Nephron progenitor cell (in vitro differentiated cells): ENCODE results near the gene CRY2.

ENCODE experiments used
- DNase-seq: peaks from one replicate; pipeline ENCODE4 v3.0.0; 2021
- H3K27ac Mint-ChIP-seq: 2 replicates; pipeline ENCODE4 v1.8.0; 2021; ENCODE audit warnings: mild to moderate bottlenecking, moderate library complexity, mixed read lengths
- H3K27me3 Mint-ChIP-seq: 2 replicates; pipeline ENCODE4 v1.8.0; 2021; ENCODE audit warnings: mild to moderate bottlenecking, low read depth, mixed read lengths; ENCODE audit not compliant: poor library complexity
- H3K36me3 Mint-ChIP-seq: 2 replicates; pipeline ENCODE4 v1.8.0; 2021; ENCODE audit warnings: low read depth, mixed read lengths
- H3K4me1 Mint-ChIP-seq: 2 replicates; pipeline ENCODE4 v1.8.0; 2021; ENCODE audit warnings: mixed read lengths
- H3K4me3 Mint-ChIP-seq: 2 replicates; pipeline ENCODE4 v1.8.0; 2021; ENCODE audit warnings: mild to moderate bottlenecking, moderate library complexity, mixed read lengths
- H3K9me3 Mint-ChIP-seq: 2 replicates; pipeline ENCODE4 v1.8.0; 2021; ENCODE audit warnings: mild to moderate bottlenecking, moderate library complexity, mixed read lengths
- TF ChIP-seq, protein P1 (sequence below): fragments of 200-600 bp; sonication (generic); IDR thresholded peaks from 2 replicates; pipeline ENCODE4 v1.5.0; 2021; ENCODE audit warnings: antibody characterized with exemption

Gene CRY2

DNA sequence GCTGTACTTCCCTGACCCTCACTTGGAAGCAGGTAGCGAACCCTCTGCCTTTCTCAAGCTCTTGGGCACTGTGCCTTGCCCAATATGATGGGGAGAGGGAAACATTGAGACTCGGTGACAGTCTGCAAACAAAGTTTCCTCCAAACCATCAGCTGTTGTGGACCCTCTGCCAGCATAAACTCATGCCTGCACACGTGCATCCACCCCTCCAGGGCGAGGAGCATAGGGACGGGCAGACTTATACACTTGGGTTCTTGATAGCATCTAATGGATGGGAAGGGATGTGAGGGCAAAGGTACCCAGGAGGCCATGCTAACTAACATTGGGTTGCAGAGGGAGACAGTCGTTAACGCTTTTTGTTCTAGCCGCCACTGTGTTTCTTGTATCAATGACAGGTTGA, 29.9 kb downstream of the CRY2 start:
- Mint-ChIP-seq H3K9me3 (no peaks in the 10 kb centered on the region), H3K4me1 (peaks cover 7% of the 10 kb centered on the region), H3K4me3 (no peak overlapping the region), H3K27me3 (no peaks in the 10 kb centered on the region), H3K27ac (no peak overlapping the region), H3K36me3 (peaks cover 38% of the 10 kb centered on the region)
- no peak for DNase-seq
- TF ChIP-seq, protein P1, sequence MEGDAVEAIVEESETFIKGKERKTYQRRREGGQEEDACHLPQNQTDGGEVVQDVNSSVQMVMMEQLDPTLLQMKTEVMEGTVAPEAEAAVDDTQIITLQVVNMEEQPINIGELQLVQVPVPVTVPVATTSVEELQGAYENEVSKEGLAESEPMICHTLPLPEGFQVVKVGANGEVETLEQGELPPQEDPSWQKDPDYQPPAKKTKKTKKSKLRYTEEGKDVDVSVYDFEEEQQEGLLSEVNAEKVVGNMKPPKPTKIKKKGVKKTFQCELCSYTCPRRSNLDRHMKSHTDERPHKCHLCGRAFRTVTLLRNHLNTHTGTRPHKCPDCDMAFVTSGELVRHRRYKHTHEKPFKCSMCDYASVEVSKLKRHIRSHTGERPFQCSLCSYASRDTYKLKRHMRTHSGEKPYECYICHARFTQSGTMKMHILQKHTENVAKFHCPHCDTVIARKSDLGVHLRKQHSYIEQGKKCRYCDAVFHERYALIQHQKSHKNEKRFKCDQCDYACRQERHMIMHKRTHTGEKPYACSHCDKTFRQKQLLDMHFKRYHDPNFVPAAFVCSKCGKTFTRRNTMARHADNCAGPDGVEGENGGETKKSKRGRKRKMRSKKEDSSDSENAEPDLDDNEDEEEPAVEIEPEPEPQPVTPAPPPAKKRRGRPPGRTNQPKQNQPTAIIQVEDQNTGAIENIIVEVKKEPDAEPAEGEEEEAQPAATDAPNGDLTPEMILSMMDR = no peak

DNA sequence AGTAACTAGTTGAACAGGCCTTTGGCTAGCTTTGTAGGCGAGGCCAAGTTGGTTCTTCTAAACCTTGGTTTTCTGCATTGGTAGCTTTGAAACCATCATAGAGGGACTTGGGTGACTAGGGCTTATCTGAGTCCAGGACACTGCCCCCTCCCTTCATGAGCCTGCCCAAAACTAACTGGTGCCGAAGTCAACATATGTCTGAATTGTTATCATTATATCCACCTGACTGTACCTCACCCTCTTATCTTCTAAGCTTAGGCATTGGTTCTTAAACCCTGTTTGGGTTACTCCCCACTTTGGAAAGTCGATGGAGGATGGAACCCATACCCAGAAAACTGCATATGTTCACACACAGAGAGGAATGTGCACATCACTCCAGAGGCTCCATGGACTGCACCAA, 30.6 kb downstream of the CRY2 start:
- no peaks in the 10 kb centered on the region for H3K27me3 Mint-ChIP-seq
- no peaks in the 10 kb centered on the region for H3K9me3 Mint-ChIP-seq
- H3K36me3 Mint-ChIP-seq = peaks cover 38% of the 10 kb centered on the region
- TF ChIP-seq, protein P1 = no peak
- H3K4me3 Mint-ChIP-seq = no peak overlapping the region
- H3K27ac Mint-ChIP-seq = no peak overlapping the region
- DNase-seq = no peak
- H3K4me1 Mint-ChIP-seq = peaks cover 7% of the 10 kb centered on the region

DNA sequence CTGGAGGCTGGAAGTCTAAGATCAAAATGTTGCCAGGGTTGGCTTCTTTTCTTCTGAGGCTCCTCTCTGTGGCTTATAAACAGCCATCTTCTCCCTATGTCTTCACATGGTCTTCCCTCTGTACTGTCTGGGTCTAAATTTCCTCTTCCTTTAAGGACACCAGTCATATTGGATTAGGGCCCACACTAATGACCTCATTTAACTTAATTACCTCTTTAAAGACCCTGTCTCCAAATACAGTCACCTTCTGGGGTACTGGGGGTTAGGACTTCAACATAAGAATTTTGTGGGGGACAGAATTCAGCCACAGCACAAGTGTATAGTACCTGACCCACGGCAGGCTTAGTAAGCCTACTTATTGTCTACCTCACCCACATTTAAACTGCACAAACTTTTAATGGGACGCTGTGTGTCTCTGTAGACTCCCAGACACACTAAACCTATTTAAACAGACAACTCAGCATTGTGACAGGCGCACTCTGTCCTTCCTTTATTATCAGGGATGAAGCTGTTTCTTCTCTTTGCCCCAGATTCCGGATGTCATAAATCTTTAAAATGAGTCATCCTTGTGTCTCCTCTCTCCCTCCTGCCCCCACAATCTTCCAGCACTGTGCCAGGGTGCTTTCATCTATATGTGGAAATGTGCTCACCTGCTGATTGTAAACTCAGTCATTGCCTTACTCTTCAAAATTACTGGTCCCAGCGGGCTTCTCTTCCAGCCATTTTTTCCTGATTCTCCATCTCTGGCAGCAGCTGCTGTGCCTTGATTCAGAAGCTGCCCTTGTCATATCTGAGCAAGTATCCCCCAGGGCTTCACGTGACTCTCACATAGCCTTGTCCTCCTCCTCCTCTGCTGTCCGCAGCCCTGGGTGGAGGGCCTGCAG, 32.8 kb downstream of the CRY2 start:
- peaks cover 33% of the 10 kb centered on the region for H3K36me3 Mint-ChIP-seq
- no peaks in the 10 kb centered on the region for H3K9me3 Mint-ChIP-seq
- no peak overlapping the region for H3K4me3 Mint-ChIP-seq
- TF ChIP-seq, protein P1 = no peak
- peaks cover 8% of the 10 kb centered on the region for H3K4me1 Mint-ChIP-seq
- peaks cover 11% of the 10 kb centered on the region for H3K27me3 Mint-ChIP-seq
- H3K27ac Mint-ChIP-seq = no peak overlapping the region
- DNase-seq = no peak

DNA sequence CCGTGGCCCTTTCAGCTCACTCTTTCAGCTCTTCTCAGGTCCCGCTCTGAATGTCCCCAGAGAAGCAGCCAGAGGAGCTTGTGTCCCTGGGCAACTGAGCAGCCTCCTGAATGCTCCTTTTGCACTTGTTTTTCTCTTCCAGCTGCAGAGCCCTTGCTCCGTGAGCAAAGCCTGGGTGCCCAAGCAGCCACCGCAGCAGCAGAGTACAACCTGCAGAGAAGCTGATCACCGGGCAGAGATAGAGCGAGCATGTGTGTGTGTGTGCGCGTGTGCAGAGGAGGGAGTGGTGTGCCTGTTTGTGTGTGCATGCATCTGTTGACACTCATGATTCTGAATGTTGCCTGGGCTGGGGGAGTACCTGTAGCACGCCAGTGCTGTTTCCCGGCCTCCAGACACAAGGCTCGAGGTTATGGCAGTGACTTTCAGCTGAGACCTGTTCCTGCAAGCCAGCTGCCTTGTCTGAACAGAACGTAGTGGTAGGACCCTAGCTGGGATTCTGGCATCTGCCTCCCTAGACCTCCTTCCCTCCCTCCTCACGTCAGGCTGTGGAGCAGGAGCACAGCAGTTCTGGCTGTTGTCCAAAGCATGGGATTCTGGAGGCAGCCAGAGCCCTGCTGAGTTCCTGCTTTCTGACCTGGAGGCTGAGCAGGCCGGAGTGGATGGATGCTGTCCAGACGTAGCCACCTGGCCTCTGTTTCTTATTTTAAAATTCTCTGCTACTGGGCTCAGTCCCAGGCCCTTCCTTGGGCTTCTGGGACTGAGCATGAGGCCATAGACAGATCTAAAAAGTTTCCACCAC, 33.7 kb downstream of the CRY2 start:
- Mint-ChIP-seq H3K27ac (no peak overlapping the region), H3K36me3 (peaks cover 29% of the 10 kb centered on the region), H3K4me1 (peaks cover 12% of the 10 kb centered on the region), H3K4me3 (no peak overlapping the region), H3K27me3 (peaks cover 16% of the 10 kb centered on the region), H3K9me3 (no peaks in the 10 kb centered on the region)
- DNase-seq = no peak
- TF ChIP-seq, protein P1 = no peak

DNA sequence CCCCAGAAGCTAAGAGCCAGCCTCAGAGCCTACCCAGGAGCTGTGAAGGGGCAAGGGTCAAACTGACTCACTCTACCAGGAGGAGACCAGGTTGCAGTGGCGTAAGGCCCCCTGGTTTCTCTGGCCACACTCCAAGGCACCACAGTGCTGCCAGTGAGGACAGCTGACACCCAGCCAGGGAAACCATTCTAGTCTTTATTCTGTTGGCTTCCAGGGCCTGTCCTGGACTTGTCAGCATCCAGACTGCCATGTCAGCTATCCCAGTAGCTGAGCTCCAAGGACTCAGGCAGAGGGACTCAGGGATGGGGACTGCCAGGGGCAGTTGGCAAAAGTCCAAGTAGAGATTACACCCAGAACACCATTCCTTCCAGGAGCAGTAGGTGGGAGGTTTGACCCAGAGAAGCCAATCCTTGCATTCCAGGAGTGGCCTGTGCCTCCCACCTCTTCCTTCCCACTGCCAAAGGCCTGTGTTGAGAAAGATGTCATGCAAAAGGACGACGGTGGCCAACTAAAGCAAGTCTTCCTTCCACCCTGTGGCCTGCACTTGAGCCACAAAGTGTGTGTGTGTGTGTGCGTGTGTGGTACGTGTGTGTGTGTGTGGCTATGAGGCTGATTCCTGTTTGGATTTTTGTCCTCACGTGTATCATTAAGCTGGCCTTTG, 34.6 kb downstream of the CRY2 start:
- TF ChIP-seq, protein P1 = no peak
- no peak for DNase-seq
- no peaks in the 10 kb centered on the region for H3K9me3 Mint-ChIP-seq
- H3K27ac Mint-ChIP-seq = no peak overlapping the region
- H3K36me3 Mint-ChIP-seq = peaks cover 23% of the 10 kb centered on the region
- peaks cover 12% of the 10 kb centered on the region for H3K4me1 Mint-ChIP-seq
- no peak overlapping the region for H3K4me3 Mint-ChIP-seq
- peaks cover 25% of the 10 kb centered on the region for H3K27me3 Mint-ChIP-seq
